BJ (cell line): Measurements from ENCODE around the gene MUS81. TPM values are rescaled to one million over a fixed set of nuclear protein-coding genes. Genes with fewer than 3 reads are reported as not detected.

Experiments used
- CTCF ChIA-PET: fragments of 350-600 bp; formaldehyde crosslinking; extraction: SDS; loops from one replicate; lab custom pipeline; 2021; ENCODE audit warnings: antibody characterized with exemption, inconsistent platforms; lab: Yijun Ruan, JAX
- POLR2A ChIA-PET: fragments of 300-600 bp; sonication (Branson Sonifier 250); formaldehyde crosslinking; extraction: SDS; loops from one replicate; lab custom pipeline; 2021; ENCODE audit warnings: antibody characterized with exemption; lab: Charles Lee
- DNase-seq: peaks from one replicate; pipeline ENCODE4 v3.0.0-alpha.2; 2011; ENCODE audit warnings: low read depth
- H3K27me3 ChIP-seq: 2 replicates; pipeline ENCODE4 v1.6.0; 2011; ENCODE audit warnings: low read length; ENCODE audit not compliant: control insufficient read depth, insufficient read depth
- H3K36me3 ChIP-seq: 2 replicates; pipeline ENCODE4 v1.5.1; 2011; ENCODE audit warnings: low read length; ENCODE audit not compliant: control insufficient read depth, insufficient read depth
- H3K4me3 ChIP-seq: 2 replicates; pipeline ENCODE4 v1.5.1; 2011; ENCODE audit warnings: low read depth, mild to moderate bottlenecking, control low read depth, low read length
- CTCF ChIP-seq: IDR thresholded peaks from 2 replicates; pipeline ENCODE4 v1.5.1; 2011; ENCODE audit warnings: low read depth, mild to moderate bottlenecking, control low read depth, inconsistent platforms, low read length, moderate library complexity; ENCODE audit not compliant: insufficient read depth
- polyA plus RNA-seq: library from polyadenylated mRNA; depleted of rRNA; stranded (reverse); fragments of >200 nt; gene quantifications from 2 replicates; pipeline ENCODE4 v1.2.3, GENCODE V29; 2011

MUS81 gene
- polyA plus RNA-seq, 1 experiment, result 63.8 TPM

GRCh38 chr11:65857853-65858680, 2.2 kb upstream of the MUS81 start, which contains the start of gene CFL1:
Gene CFL1, minus strand, starts transcription at chr11:65858180. Its CDS starts 81 bp downstream, at chr11:65858099.
- CTCF ChIA-PET, result interaction anchor here (1.0 to 4.5 kb wide), 4 partner anchors 14 to 130 kb away, joined by 3 to 44 read pairs (median 4); partner anchors contain the start of genes CCDC85B, EFEMP2 and FIBP
- peaks cover 33% of the 10 kb centered on the region for H3K36me3 ChIP-seq
- POLR2A ChIA-PET, result interaction anchor here (0.5 to 1.0 kb wide), 8 partner anchors 11 to 439 kb away, joined by 3 to 11 read pairs (median 4); partner anchors contain the start of genes CCDC85B and LTBP3
- H3K4me3 ChIP-seq, result peak within 1 kb of the TSS; percentile 91
- TF ChIP-seq CTCF, result no peak
- H3K27me3 ChIP-seq, result no peaks in the 10 kb centered on the region
- peak; percentile 81 for DNase-seq

- CTCF ChIA-PET, result interaction anchor here (1.0 to 4.5 kb wide), 6 partner anchors 13 to 130 kb away, joined by 3 to 70 read pairs (median 6); partner anchors contain the start of genes CCDC85B, EFEMP2 and FIBP
- DNase-seq, result no peak
- TF ChIP-seq CTCF, result no peak
- Histone ChIP-seq H3K4me3 (peak overlapping the region; percentile 54), H3K27me3 (no peaks in the 10 kb centered on the region), H3K36me3 (peaks cover 34% of the 10 kb centered on the region)
- POLR2A ChIA-PET, result interaction anchor here (0.5 to 1.0 kb wide), 6 partner anchors 13 to 440 kb away, joined by 3 to 11 read pairs (median 4); partner anchors contain the start of genes CCDC85B and LTBP3
Measured at GRCh38 chr11:65858681-65859087, 1.5 kb upstream of the MUS81 start.

- peaks cover 35% of the 10 kb centered on the region for H3K36me3 ChIP-seq
- POLR2A ChIA-PET, result interaction anchor here (0.5 to 1.2 kb wide), 7 partner anchors 12 to 585 kb away, joined by 3 to 16 read pairs (median 5); partner anchors contain the start of genes BANF1 and FIBP
Measured at GRCh38 chr11:65859095-65859811, 980 bp upstream of the MUS81 start.

GRCh38 chr11:65859812-65860277, 388 bp upstream of the MUS81 start:
- TF ChIP-seq CTCF, result no peak
- POLR2A ChIA-PET, result interaction anchor here (0.5 to 1.2 kb wide), 9 partner anchors 11 to 584 kb away, joined by 3 to 16 read pairs (median 4); partner anchors contain the start of genes BANF1 and FIBP
- Histone ChIP-seq H3K36me3 (peaks cover 35% of the 10 kb centered on the region), H3K27me3 (no peaks in the 10 kb centered on the region), H3K4me3 (peak overlapping the region; percentile 93)
- no peak for DNase-seq
- CTCF ChIA-PET, result interaction anchor here (0.6 to 4.5 kb wide), 24 partner anchors 10 to 921 kb away, joined by 3 to 70 read pairs (median 4); partner anchors contain the start of genes CCDC85B, EFEMP2, FIBP and KAT5

More at GRCh38 chr11:65859095-65859811, 980 bp upstream of the MUS81 start:
- peak; percentile 87 for DNase-seq
- Histone ChIP-seq H3K27me3 (no peaks in the 10 kb centered on the region), H3K4me3 (peak overlapping the region; percentile 93)
- CTCF ChIA-PET, result interaction anchor here (0.8 to 4.5 kb wide), 22 partner anchors 9 to 261 kb away, joined by 3 to 70 read pairs (median 5); partner anchors contain the start of genes CCDC85B, EFEMP2, FIBP and KAT5
- peak; percentile 17; the same call in 1 of the 2 replicates for TF ChIP-seq CTCF
